DLD1 (cell line): Measurements from ENCODE around the gene MYO18A.
"Not testable (repeated sequence)": the region's sequence is repeated elsewhere in the genome, so short reads cannot be mapped to it uniquely, and the experiment has no call there.

ENCODE experiments used
- in situ Hi-C: cut with HindIII; loops from 2 replicates; pipeline ENCODE4 v1.10.0; 2017; ENCODE audit warnings: low sequenced_read_pairs

The MYO18A gene

GRCh38 chr17:29149431-29150064 is 30.6 kb downstream of the MYO18A start:
- in situ Hi-C loops: no loop called here

GRCh38 chr17:29148790-29149430 is 31.3 kb downstream of the MYO18A start:
- in situ Hi-C loops: no loop called here

- in situ Hi-C loops: no loop called here
Measured at GRCh38 chr17:29148257-29148789, 31.9 kb downstream of the MYO18A start.

GRCh38 chr17:29147682-29148081 is 32.5 kb downstream of the MYO18A start:
- in situ Hi-C loops: no loop called here

- in situ Hi-C loops: not testable (repeated sequence)
Measured at GRCh38 chr17:29147228-29147627, 33.0 kb downstream of the MYO18A start.

- in situ Hi-C loops: no loop called here
Measured at GRCh38 chr17:29146369-29146972, 33.7 kb downstream of the MYO18A start.

- in situ Hi-C loops: no loop called here
Measured at GRCh38 chr17:29145289-29146073, 34.7 kb downstream of the MYO18A start.

GRCh38 chr17:29143894-29144293 is 36.3 kb downstream of the MYO18A start:
- in situ Hi-C loops: no loop called here

- in situ Hi-C loops: no loop called here
Measured at GRCh38 chr17:29141514-29141876, 38.7 kb downstream of the MYO18A start.

- in situ Hi-C loops: no loop called here
Measured at GRCh38 chr17:29140631-29141513, 39.3 kb downstream of the MYO18A start.

- in situ Hi-C loops: no loop called here
Measured at GRCh38 chr17:29140051-29140621, 40.1 kb downstream of the MYO18A start.

- in situ Hi-C loops: no loop called here
Measured at GRCh38 chr17:29138971-29139691, 41.1 kb downstream of the MYO18A start.

- in situ Hi-C loops: no loop called here
Measured at GRCh38 chr17:29138184-29138955, 41.8 kb downstream of the MYO18A start.

GRCh38 chr17:29136998-29137730 is 43.0 kb downstream of the MYO18A start:
- in situ Hi-C loops: no loop called here

- in situ Hi-C loops: no loop called here
Measured at GRCh38 chr17:29135464-29135863, 44.7 kb downstream of the MYO18A start.

- in situ Hi-C loops: no loop called here
Measured at GRCh38 chr17:29133121-29133713, 47.0 kb downstream of the MYO18A start.

GRCh38 chr17:29131814-29132682 is 48.1 kb downstream of the MYO18A start:
- in situ Hi-C loops: no loop called here
